ENCODE data around the gene NCKAP5. TPM values are rescaled to one million over a fixed set of nuclear protein-coding genes. Genes with fewer than 3 reads are reported as not detected.

The NCKAP5 gene
- total and polyA plus RNA-seq, 2 of the 8 experiments (the other 6 are each of a cell fraction or from before 2014, with no cell fraction given) = 0.27 to 0.86 TPM

GRCh38 chr2:133378928-133379549 lies 189.2 kb downstream of the NCKAP5 start (continued):
- TF ChIP-seq TCF12 (IDR thresholded peaks at IDR 0.05; ENCODE audit: low read depth, low read length) (no peak), CTBP2 (IDR thresholded peaks at IDR 0.05; ENCODE audit: borderline replicate concordance, insufficient read depth, insufficient read length, low read length) (no peak)
